Epithelial cell of alveolus of lung (primary cell): ENCODE results near the gene POTEM. TPM values are rescaled to one million over a fixed set of nuclear protein-coding genes. Genes with fewer than 3 reads are reported as not detected.

Experiments
- total RNA-seq: library from RNA; depleted of rRNA; stranded (reverse); fragments of >200 nt; gene quantifications from 2 replicates; pipeline ENCODE4 v1.2.1, GENCODE V29; 2015

POTEM gene
- not detected in 2 replicates for total RNA-seq

DNA sequence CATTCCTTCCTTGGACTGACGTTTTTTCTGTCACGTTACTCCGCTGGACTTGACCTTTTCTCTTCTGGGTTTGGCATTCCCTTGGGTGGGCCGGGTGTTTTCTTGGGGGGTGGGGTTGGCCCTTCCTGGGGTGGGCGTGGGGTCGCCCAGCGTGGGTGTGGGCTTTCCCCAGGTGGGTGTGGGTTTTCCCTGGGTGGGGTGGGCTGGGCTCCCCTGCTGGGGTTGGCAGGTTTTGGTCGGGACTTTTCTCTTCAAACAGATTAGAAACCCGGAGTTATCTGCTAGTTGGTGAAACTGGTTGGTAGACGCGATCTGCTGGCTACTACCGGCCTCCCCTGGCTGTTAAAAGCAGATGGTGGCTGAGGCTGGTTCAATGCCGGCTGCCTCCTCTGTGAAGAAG lies at the start of gene POTEM:
TSS of gene POTEM (plus strand) at position 301 of the 400 bp plus-strand sequence. CDS start at position 353, 52 bp downstream.

